ENCODE results near the gene SRGAP3. TPM values are rescaled to one million over a fixed set of nuclear protein-coding genes. Genes with fewer than 3 reads are reported as not detected.
A peak's percentile ranks its signal among the peaks of the same experiment; 100 is the strongest.

The SRGAP3 gene
- total and polyA plus RNA-seq, 10 of the 15 experiments (the other 5 are each of a cell fraction or from before 2014, with no cell fraction given), result 0.32 to 1.7 (median 0.99) TPM

GRCh38 chr3:9070961-9071360 is 178.5 kb downstream of the SRGAP3 start:
- Histone ChIP-seq H3K4me1 (ENCODE audit: control insufficient read depth, insufficient read depth, low read length) (no peaks in the 10 kb centered on the region), H4K20me1 (ENCODE audit: control insufficient read depth, insufficient read depth) (no peaks in the 10 kb centered on the region; the same call in 1 of the 2 replicates), H3K27me3 (replicated peaks in 1 of 2; ENCODE audit: control insufficient read depth in 2 of 2, insufficient read depth in 2 of 2, low read length in 1 of 2) (no peaks in the 10 kb centered on the region), H3K27ac (ENCODE audit: control insufficient read depth, insufficient read depth) (no peak overlapping the region), H3K9ac (ENCODE audit: control insufficient read depth, insufficient read depth, low read length) (no peak overlapping the region), H3K4me2 (ENCODE audit: control insufficient read depth, insufficient read depth) (no peak overlapping the region), H3K36me3 (ENCODE audit: control insufficient read depth in 2 of 2, insufficient read depth in 2 of 2, low read length in 1 of 2) (no peaks in the 10 kb centered on the region), H3K4me3 (no peak overlapping the region), H2AFZ (ENCODE audit: control insufficient read depth, low read depth, low read length) (no peak overlapping the region), H3K79me2 (ENCODE audit: control insufficient read depth, insufficient read depth, low read length) (no peaks in the 10 kb centered on the region), H3K9me3 (replicated peaks; ENCODE audit: control insufficient read depth, insufficient read depth, low read length) (no peaks in the 10 kb centered on the region)
- ChIA-PET RAD21 (ENCODE audit: unreplicated experiment) (no interaction called here), CTCF (interaction anchor here (1.4 to 1.6 kb wide), 2 partner anchors 9 to 83 kb away, joined by 3 to 7 read pairs; no protein-coding TSS in a partner anchor), SMC1A (ENCODE audit: uncharacterized antibody, unreplicated experiment) (no interaction called here), POLR2A (no interaction called here)
- TF ChIP-seq SPI1 (IDR thresholded peaks at IDR 0.05; ENCODE audit: borderline replicate concordance, insufficient read depth, low read depth, low read length) (peak; percentile 38; the same call in 1 of the 2 replicates), POLR2AphosphoS2 (IDR thresholded peaks at IDR 0.05; ENCODE audit: low read depth, low read length) (no peak), TAF1 (IDR thresholded peaks at IDR 0.05; ENCODE audit: borderline replicate concordance, low read depth, low read length) (no peak)
- FAIRE-seq, result no peak
- intact Hi-C loops (cut with micrococcal nuclease; ENCODE audit: unreplicated experiment) (no loop called here), in situ Hi-C loops (cut with MboI) (no loop called here)
- DNase-seq (ENCODE audit: low read depth, low spot score), result no peak
- ATAC-seq, result no peak
- 17% methylated on average over 2 of the region's 2 CpGs for WGBS (ENCODE audit: insufficient coverage, insufficient replicate concordance, low lambda C conversion rate, missing lambda C conversion rate)
- BruUV-seq (replicated peaks), result no TSS peak

GRCh38 chr3:9069971-9070370 is 179.5 kb downstream of the SRGAP3 start:
- no peaks in the 10 kb centered on the region for H3K9me3 ChIP-seq (replicated peaks; ENCODE audit: control insufficient read depth, insufficient read depth, low read length)
- WGBS (ENCODE audit: insufficient coverage, insufficient replicate concordance, low lambda C conversion rate, missing lambda C conversion rate), result 85% methylated on average over 1 of the region's 1 CpG
- RAD21 ChIA-PET (ENCODE audit: unreplicated experiment), result no interaction called here
- TF ChIP-seq MEF2A (IDR thresholded peaks at IDR 0.05; ENCODE audit: insufficient read depth, low read depth, low read length) (no peak), NKRF (conservative IDR thresholded peaks at IDR 0.05) (no peak), SIX5 (IDR thresholded peaks at IDR 0.05; ENCODE audit: low read depth, low read length, severe bottlenecking) (no peak), ZNF687 (IDR thresholded peaks at IDR 0.05) (no peak), ATF7 (IDR thresholded peaks at IDR 0.05; ENCODE audit: low read depth) (no peak), NFYA (IDR thresholded peaks at IDR 0.05; ENCODE audit: borderline replicate concordance, low read depth, low read length) (no peak), STAT3 (IDR thresholded peaks at IDR 0.05; ENCODE audit: low read depth, low read length) (no peak), ZNF384 (IDR thresholded peaks at IDR 0.05; ENCODE audit: borderline replicate concordance, low read depth, low read length) (no peak), SRF (IDR thresholded peaks at IDR 0.05; ENCODE audit: low read depth in 2 of 2, low read length in 2 of 2) (no peak)

More at GRCh38 chr3:9069971-9070370, 179.5 kb downstream of the SRGAP3 start:
- H3K79me2 ChIP-seq (ENCODE audit: control insufficient read depth, insufficient read depth, low read length), result no peaks in the 10 kb centered on the region
- no peak overlapping the region for H3K4me3 ChIP-seq
- H3K36me3 ChIP-seq (ENCODE audit: control insufficient read depth in 2 of 2, insufficient read depth in 2 of 2, low read length in 1 of 2), result no peaks in the 10 kb centered on the region
- no peak overlapping the region for H3K4me2 ChIP-seq (ENCODE audit: control insufficient read depth, insufficient read depth)
- SMC1A ChIA-PET (ENCODE audit: uncharacterized antibody, unreplicated experiment), result no interaction called here
- H3K9ac ChIP-seq (ENCODE audit: control insufficient read depth, insufficient read depth, low read length), result no peak overlapping the region
- ATAC-seq, result no peak
- no peaks in the 10 kb centered on the region for H3K27me3 ChIP-seq (replicated peaks in 1 of 2; ENCODE audit: control insufficient read depth in 2 of 2, insufficient read depth in 2 of 2, low read length in 1 of 2)
- BruUV-seq (replicated peaks), result no TSS peak
- H3K4me1 ChIP-seq (ENCODE audit: control insufficient read depth, insufficient read depth, low read length), result no peaks in the 10 kb centered on the region
- H4K20me1 ChIP-seq (ENCODE audit: control insufficient read depth, insufficient read depth), result no peaks in the 10 kb centered on the region; the same call in 1 of the 2 replicates
- DNase-seq (ENCODE audit: low read depth, low spot score), result no peak
- POLR2A ChIA-PET, result no interaction called here
- H2AFZ ChIP-seq (ENCODE audit: control insufficient read depth, low read depth, low read length), result no peak overlapping the region
- intact Hi-C loops (cut with micrococcal nuclease; ENCODE audit: unreplicated experiment) (loop anchor here (10.0 kb wide), 1 partner anchor 405 kb away; no protein-coding TSS in a partner anchor), in situ Hi-C loops (cut with MboI) (loop anchor here (5.0 kb wide), 2 partner anchors 98 to 232 kb away; no protein-coding TSS in a partner anchor)
- no peak for FAIRE-seq
- no peak overlapping the region for H3K27ac ChIP-seq (ENCODE audit: control insufficient read depth, insufficient read depth)
- CTCF ChIA-PET, result interaction anchor here (1.3 kb wide), 1 partner anchor 10 kb away, joined by 3 read pairs; no protein-coding TSS in a partner anchor
